NT2/D1 (cell line): ENCODE data around the gene BGLAP.

Experiments used
- SUZ12 ChIP-seq: IDR thresholded peaks from 2 replicates; pipeline ENCODE4 v1.6.1; 2011; ENCODE audit not compliant: insufficient read length, insufficient read depth; ENCODE audit errors: extremely low read depth
- YY1 ChIP-seq: IDR thresholded peaks from 2 replicates; pipeline ENCODE4 v1.6.1; 2011; ENCODE audit not compliant: insufficient read length, insufficient read depth
- ZNF274 ChIP-seq: IDR thresholded peaks from 2 replicates; pipeline ENCODE4 v1.6.1; 2011; ENCODE audit warnings: mild to moderate bottlenecking, low read depth, low read length

- TF ChIP-seq ZNF274 (no peak), YY1 (no peak), SUZ12 (no peak)
Measured at GRCh38 chr1:156203331-156203730, 38.7 kb upstream of the BGLAP start.
